PC-9 (cell line): ENCODE results near the gene PPFIA4. TPM values are rescaled to one million over a fixed set of nuclear protein-coding genes. Genes with fewer than 3 reads are reported as not detected.

Experiments
- BruUV-seq: library from RNA; stranded (reverse); fragments of 400-500 nt; replicated peaks from 2 replicates; lab custom pipeline; 2021; lab: Mats Ljungman, UMichigan
- CTCF ChIA-PET: fragments of 300-600 bp; sonication (Branson Sonifier 250); formaldehyde crosslinking; loops from one replicate; lab custom pipeline; 2022; ENCODE audit warnings: antibody characterized with exemption; lab: Charles Lee
- POLR2A ChIA-PET: fragments of 300-600 bp; sonication (Branson Sonifier 250); formaldehyde crosslinking; loops from one replicate; lab custom pipeline; 2022; ENCODE audit warnings: antibody characterized with exemption; ENCODE audit not compliant: unreplicated experiment; lab: Charles Lee
- DNase-seq, 2 experiments: peaks; one replicate each; pipeline versions ENCODE4 v3.0.0 to v3.0.0-alpha.2; 2015 to 2022; ENCODE audit warnings: mixed read lengths in 1 of 2
- H2AFZ ChIP-seq: fragments of 200-600 bp; sonication (generic); 2 replicates; pipeline ENCODE4 v1.8.1; 2017; ENCODE audit warnings: antibody characterized with exemption
- H3F3A ChIP-seq: fragments of 200-600 bp; sonication (generic); 2 replicates; pipeline ENCODE4 v1.8.1; 2017; ENCODE audit warnings: antibody characterized with exemption, mild to moderate bottlenecking, low read depth; ENCODE audit not compliant: insufficient read depth
- H3K27ac ChIP-seq: fragments of 200-600 bp; sonication (generic); 2 replicates; pipeline ENCODE4 v1.6.1; 2016; ENCODE audit warnings: mixed run types
- H3K27me3 ChIP-seq: fragments of 200-600 bp; sonication (generic); 2 replicates; pipeline ENCODE4 v1.6.1; 2016; ENCODE audit warnings: low read depth, mixed run types; ENCODE audit not compliant: insufficient read depth
- H3K36me3 ChIP-seq: fragments of 200-600 bp; sonication (generic); 2 replicates; pipeline ENCODE4 v1.6.1; 2016; ENCODE audit warnings: low read depth, mixed run types
- H3K4me1 ChIP-seq: fragments of 200-600 bp; sonication (generic); replicated peaks from 2 replicates; pipeline ENCODE4 v1.6.1; 2016; ENCODE audit warnings: mixed run types; ENCODE audit not compliant: insufficient read depth
- H3K4me2 ChIP-seq: fragments of 200-600 bp; sonication (generic); 2 replicates; pipeline ENCODE4 v1.6.1; 2017; ENCODE audit warnings: mixed run types
- H3K4me3 ChIP-seq: fragments of 200-600 bp; sonication (generic); 2 replicates; pipeline ENCODE4 v1.6.1; 2016; ENCODE audit warnings: mixed run types
- H3K79me2 ChIP-seq: fragments of 200-600 bp; sonication (generic); 2 replicates; pipeline ENCODE4 v1.6.1; 2017; ENCODE audit warnings: low read depth, mixed run types
- H3K9me2 ChIP-seq: fragments of 200-600 bp; sonication (generic); 2 replicates; pipeline ENCODE4 v1.8.1; 2017; ENCODE audit warnings: mild to moderate bottlenecking; ENCODE audit not compliant: insufficient read depth
- H3K9me3 ChIP-seq: fragments of 200-600 bp; sonication (generic); 2 replicates; pipeline ENCODE4 v1.8.1; 2016; ENCODE audit warnings: low read depth; ENCODE audit not compliant: insufficient read depth
- H4K20me1 ChIP-seq: fragments of 200-600 bp; sonication (generic); 2 replicates; pipeline ENCODE4 v1.8.1; 2017; ENCODE audit not compliant: insufficient read depth
- CTCF ChIP-seq: fragments of 200-600 bp; sonication (generic); conservative IDR thresholded peaks from 2 replicates; pipeline ENCODE4 v1.6.1; 2017; ENCODE audit warnings: mixed run types, antibody characterized with exemption, mild to moderate bottlenecking, moderate library complexity
- EZH2 ChIP-seq: fragments of 200-600 bp; sonication (generic); IDR thresholded peaks from 2 replicates; pipeline ENCODE4 v1.8.0; 2017; ENCODE audit warnings: antibody characterized with exemption, low read depth
- intact Hi-C: fragments of 100-400 bp; cut with micrococcal nuclease; formaldehyde crosslinking; loops from one replicate; pipeline ENCODE4 v1.10.0; 2022; ENCODE audit not compliant: unreplicated experiment
- total RNA-seq: library from RNA; stranded (reverse); gene quantifications from 2 replicates; pipeline ENCODE4 v1.2.3, GENCODE V29; 2021

Gene PPFIA4
- total RNA-seq, 1 experiment from 2014 or later, result 1.2 TPM

DNA sequence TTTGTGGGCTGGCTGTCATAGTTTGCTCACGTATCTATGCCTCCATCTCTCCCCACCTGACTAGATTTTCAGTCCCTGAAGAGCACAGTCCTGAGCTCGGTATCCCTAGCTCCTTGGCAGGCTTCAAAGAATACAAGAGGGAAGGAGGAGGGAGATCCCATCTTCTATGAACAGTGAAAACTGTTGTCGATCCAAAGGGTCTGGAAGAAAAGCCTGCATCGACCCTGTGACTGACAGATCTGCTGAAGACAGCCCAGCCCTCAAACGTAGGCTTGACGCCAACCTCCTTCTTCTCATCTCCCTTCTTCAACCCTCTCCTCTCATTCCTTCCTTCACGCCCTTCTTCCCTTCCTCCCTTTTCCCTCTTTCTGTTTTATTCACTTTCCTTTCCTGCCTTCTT lies 87.9 kb downstream of the PPFIA4 start:
- no peak overlapping the region for H3K4me3 ChIP-seq
- no peaks in the 10 kb centered on the region for H3F3A ChIP-seq
- ChIA-PET POLR2A (no interaction called here), CTCF (no interaction called here)
- no peaks in the 10 kb centered on the region for H3K9me3 ChIP-seq
- BruUV-seq, result no TSS peak
- H3K79me2 ChIP-seq, result no peaks in the 10 kb centered on the region
- no peak for DNase-seq
- 0 out of 2 replicates have a peak, but pooled peaks cover 10% of the 10 kb centered on the region for H3K27me3 ChIP-seq
- no peak overlapping the region for H3K4me2 ChIP-seq
- H3K9me2 ChIP-seq, result no peaks in the 10 kb centered on the region
- intact Hi-C loops, result no loop called here
- no peaks in the 10 kb centered on the region for H4K20me1 ChIP-seq
- no peaks in the 10 kb centered on the region for H3K4me1 ChIP-seq
- no peak overlapping the region for H3K27ac ChIP-seq
- H3K36me3 ChIP-seq, result no peaks in the 10 kb centered on the region
- no peak overlapping the region for H2AFZ ChIP-seq
- TF ChIP-seq EZH2 (no peak), CTCF (no peak)

GRCh38 chr1:203116091-203116820 lies 90.0 kb downstream of the PPFIA4 start:
- Histone ChIP-seq H4K20me1 (no peaks in the 10 kb centered on the region), H3K27me3 (no peaks in the 10 kb centered on the region), H2AFZ (no peak overlapping the region), H3K36me3 (no peaks in the 10 kb centered on the region), H3K79me2 (no peaks in the 10 kb centered on the region), H3F3A (no peaks in the 10 kb centered on the region), H3K4me1 (no peaks in the 10 kb centered on the region), H3K4me2 (no peak overlapping the region), H3K4me3 (no peak overlapping the region), H3K9me2 (no peaks in the 10 kb centered on the region), H3K27ac (no peak overlapping the region), H3K9me3 (no peaks in the 10 kb centered on the region)
- ChIA-PET POLR2A (no interaction called here), CTCF (no interaction called here)
- intact Hi-C loops, result loop anchor here (2.0 kb wide), 1 partner anchor 153 kb away; no protein-coding TSS in a partner anchor
- no peak for TF ChIP-seq CTCF
- no peak for TF ChIP-seq EZH2
- no TSS peak for BruUV-seq
- no peak for DNase-seq

DNA sequence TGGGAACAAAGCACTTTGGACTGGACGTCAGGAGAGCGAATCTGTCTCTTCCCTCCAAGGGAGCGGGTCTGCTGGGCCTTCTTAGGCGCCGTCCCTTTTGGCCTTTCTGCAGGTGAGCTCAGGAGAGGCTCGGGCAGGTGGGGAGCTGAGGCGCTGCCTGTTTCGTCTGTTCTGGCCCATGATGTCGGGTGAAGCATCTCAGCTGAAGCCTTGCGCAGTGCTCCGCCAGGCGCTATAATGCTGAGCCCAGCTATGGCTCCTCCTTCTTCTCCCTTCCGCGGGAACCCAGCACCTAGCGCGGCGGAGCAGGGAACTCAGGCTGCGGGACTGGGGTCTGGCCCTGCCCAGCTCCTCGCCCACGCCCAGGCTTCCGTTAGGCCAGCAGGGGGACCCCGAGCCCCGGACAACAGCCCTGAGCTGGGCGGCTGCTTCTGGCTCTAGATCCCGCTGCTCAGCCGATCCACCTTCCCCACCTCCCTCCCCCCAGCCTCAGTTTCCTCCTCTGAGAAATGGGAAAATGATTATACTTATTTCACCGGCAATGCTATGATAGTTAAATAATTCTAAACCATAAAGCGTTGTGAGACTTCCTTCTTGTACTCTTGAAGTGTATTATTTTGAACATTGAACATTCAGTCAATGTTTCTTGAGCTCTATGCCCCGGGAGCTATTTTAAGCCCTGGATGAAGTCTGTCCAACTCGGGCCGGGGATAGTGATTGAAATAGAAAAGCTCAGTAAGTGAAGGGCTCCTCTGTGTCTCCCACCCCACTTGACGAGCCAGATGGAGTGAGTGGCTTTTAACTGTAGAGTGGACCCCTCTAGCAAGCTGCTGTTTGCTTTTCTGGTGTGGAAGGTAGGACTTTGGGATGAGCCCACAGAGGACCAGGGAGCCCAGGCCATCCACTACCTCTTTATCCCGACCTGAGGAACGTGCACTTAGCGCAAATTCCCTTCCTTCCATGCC lies 91.6 kb downstream of the PPFIA4 start:
- no peaks in the 10 kb centered on the region for H3K9me2 ChIP-seq
- intact Hi-C loops, result loop anchor here (1.0 to 2.0 kb wide), 4 partner anchors 54 to 151 kb away; no protein-coding TSS in a partner anchor
- no peak overlapping the region for H3K27ac ChIP-seq
- H3K4me2 ChIP-seq, result no peak overlapping the region
- BruUV-seq, result no TSS peak
- peak in 1 of 2 experiments; percentile 75 for DNase-seq
- no peaks in the 10 kb centered on the region for H3K36me3 ChIP-seq
- H3K79me2 ChIP-seq, result no peaks in the 10 kb centered on the region
- H3K4me3 ChIP-seq, result no peak overlapping the region
- H3K27me3 ChIP-seq, result no peaks in the 10 kb centered on the region
- CTCF ChIA-PET, result interaction anchor here (0.5 to 2.4 kb wide), 14 partner anchors 10 to 151 kb away, joined by 3 to 20 read pairs (median 4); partner anchors contain the start of gene ADORA1
- H4K20me1 ChIP-seq, result no peaks in the 10 kb centered on the region
- POLR2A ChIA-PET, result no interaction called here
- TF ChIP-seq CTCF (peak; percentile 83), EZH2 (no peak)
- H3F3A ChIP-seq, result no peaks in the 10 kb centered on the region
- no peaks in the 10 kb centered on the region for H3K4me1 ChIP-seq
- H3K9me3 ChIP-seq, result no peaks in the 10 kb centered on the region
- H2AFZ ChIP-seq, result no peak overlapping the region
